NK-92 (cell line): Measurements from ENCODE around the gene FAM135A.
"Not testable (repeated sequence)": the region's sequence is repeated elsewhere in the genome, so short reads cannot be mapped to it uniquely, and the experiment has no call there.

Source experiments
- DNase-seq: peaks from one replicate; lab custom pipeline; 2025; ENCODE audit not compliant: unreplicated experiment; lab: John Stamatoyannopoulos, UW

The FAM135A gene

GRCh38 chr6:70531133-70531532, 117.8 kb downstream of the FAM135A start:
- DNase-seq, result no peak

GRCh38 chr6:70537266-70537665, 124.0 kb downstream of the FAM135A start:
- DNase-seq, result no peak

GRCh38 chr6:70538376-70538775, 125.1 kb downstream of the FAM135A start:
- DNase-seq, result no peak

DNA sequence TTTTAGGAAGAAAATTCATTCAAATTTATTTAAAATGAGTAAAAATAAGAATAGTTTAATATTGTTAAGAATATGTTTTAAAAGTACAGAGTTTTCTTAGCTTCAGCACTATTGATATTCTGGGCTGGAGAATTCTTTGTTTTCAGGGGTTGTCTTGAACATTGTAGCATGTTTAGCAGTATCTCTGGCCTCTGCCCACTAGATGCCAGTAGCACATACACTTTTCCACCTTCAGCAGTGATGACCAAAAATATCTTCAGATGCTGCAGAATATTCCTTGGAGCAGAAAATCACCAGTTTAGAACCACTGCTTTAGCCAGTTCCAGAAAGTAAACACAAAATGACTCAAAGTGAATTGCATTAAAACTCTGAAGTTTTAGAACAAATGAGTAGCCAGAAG, 134.0 kb downstream of the FAM135A start:
- DNase-seq, result no peak

DNA sequence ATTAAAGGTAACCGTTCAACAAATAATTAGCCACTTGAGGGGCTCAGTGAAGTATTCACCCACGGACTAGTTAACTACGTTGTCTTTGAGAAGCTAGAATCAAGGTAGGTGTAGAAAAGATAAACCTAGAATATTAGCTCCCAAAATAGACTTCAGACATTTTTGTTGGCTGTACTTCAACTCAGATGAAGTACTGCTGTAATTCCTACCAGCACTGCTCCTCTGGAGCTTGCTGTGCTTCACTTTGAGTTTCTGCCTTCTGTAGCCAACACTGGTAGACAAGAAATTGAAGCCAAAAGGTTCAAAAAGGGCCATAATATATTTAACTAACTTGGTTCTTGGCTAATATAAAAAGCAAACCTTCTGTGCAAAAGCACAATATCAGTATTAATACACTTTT, 134.6 kb downstream of the FAM135A start:
- no peak for DNase-seq

DNA sequence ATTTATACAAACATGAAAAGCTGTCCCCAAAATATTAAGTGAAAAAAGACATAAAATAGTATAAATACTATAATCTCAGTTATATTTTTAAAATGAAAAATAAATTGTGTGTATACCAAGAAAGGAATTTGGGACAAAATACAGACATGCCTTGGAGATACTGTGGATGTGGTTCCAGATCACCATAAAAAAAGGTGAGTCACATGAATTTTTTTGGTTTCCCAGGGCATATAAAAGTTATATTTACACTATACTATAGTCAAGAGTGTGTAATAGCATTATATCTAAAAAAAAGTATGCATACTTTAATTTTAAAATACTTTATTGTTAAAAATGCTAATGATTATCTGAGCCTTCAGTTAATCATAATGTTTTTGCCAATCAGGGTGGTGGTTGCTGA, 136.0 kb downstream of the FAM135A start:
- no peak for DNase-seq

- DNase-seq, result no peak
Measured at GRCh38 chr6:70551566-70551965, 138.3 kb downstream of the FAM135A start.

DNA sequence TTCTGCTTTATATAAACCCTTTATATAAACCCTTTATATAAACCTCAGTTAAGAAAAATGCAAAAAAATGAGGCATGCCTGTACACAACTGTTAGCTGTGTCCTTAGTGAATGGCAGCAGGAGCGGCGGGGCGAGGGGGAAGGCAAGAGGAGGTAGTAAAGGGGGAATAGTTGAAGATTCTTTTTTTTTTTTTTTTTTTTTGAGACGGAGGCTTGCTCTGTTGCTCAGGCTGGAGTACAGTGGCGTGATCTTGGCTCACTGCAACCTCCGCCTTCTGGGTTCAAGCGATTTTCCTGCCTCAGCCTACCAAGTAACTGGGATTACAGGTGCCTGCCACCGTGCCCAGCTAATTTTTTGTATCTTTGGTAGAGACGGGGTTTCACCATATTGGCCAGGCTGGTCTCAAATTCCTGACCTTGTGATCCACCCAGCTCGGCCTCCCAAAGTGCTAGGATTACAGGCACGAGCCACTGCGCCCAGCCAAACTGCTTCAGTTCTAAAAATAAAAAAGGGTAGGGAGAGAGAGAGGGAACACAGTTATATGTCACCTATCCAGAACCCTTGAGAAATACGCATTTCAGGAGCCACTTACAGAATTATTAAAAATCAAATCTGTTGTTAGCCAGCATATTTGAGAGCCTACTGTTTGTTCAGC, 139.1 kb downstream of the FAM135A start:
- DNase-seq, result not testable (repeated sequence)

DNA sequence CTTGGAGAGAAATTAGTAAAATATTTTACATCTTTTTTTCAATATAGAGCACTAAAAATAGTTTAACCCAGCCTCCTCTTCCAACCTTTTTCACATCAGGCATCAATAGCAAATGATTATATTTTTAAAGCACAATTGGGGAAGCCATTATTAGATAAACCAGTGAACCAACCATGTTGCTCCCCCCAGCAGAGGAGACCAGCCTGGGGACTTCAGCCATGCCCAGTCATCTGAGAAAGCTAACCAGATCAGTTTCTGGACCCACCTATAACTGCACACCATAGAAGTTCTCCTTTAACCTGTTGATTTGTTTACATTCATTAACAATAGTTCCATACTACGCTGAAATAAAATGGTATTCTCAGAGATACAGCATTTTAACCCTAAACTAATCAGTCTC, 139.7 kb downstream of the FAM135A start:
- DNase-seq, result no peak

- DNase-seq, result no peak
Measured at GRCh38 chr6:70557998-70558397, 144.7 kb downstream of the FAM135A start.

GRCh38 chr6:70562401-70562800, 149.1 kb downstream of the FAM135A start:
- DNase-seq, result not testable (repeated sequence)

- DNase-seq, result no peak
Measured at GRCh38 chr6:70563530-70563929, 150.2 kb downstream of the FAM135A start.

- DNase-seq, result peak; percentile 49
Measured at GRCh38 chr6:70566751-70567382, 153.6 kb downstream of the FAM135A start, which contains the start of gene SDHAF4. TSS of gene SDHAF4 (plus strand) at chr6:70566930. CDS start at chr6:70566941, 11 bp downstream.

DNA sequence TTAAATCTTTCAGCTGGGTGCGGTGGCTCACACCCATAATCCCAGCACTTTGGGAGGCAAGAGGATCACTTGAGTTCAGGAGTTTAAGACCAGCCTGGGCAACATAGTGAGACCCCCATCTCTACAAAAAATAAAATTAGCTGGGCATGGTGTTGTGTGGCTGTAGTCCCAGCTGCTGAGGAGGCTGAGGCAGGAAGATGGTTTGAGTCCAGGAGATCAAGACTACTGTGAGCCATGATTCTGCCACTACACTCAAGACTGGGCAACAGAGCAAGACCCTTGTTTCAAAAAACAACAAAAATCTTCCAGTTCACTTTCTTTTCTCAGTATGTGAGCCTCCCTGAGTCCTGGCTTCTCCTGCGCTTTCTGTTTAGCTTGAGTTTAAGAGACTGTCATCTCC, 161.3 kb downstream of the FAM135A start:
- DNase-seq, result no peak

DNA sequence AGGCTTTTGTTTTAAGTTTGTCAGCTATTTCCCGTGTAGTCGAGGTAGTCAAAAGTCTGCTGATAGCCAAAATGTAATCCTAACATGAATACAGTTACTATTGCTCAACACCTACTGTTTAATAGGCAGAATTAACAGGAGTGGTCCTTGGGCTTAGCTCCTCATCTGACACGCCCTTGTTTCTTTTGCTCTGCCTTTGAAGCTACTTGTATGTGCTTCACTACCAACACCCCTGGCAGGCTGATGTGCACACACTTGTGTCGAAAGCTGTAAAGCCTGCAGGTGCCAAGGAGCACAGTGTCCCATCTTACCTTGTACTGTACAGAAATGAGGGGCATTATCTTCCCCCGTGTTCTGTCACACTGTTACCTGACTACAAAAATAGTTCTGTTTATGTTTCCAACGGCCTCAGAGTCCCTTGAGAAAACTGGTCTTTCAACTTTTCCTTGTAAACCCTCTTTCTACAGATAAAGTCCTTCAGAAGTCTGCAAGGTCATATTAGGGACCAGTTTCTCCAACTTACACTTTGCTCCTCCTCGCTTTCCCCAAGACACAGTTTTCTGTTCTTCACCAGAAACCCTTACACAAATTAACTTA, 162.7 kb downstream of the FAM135A start:
- no peak for DNase-seq

DNA sequence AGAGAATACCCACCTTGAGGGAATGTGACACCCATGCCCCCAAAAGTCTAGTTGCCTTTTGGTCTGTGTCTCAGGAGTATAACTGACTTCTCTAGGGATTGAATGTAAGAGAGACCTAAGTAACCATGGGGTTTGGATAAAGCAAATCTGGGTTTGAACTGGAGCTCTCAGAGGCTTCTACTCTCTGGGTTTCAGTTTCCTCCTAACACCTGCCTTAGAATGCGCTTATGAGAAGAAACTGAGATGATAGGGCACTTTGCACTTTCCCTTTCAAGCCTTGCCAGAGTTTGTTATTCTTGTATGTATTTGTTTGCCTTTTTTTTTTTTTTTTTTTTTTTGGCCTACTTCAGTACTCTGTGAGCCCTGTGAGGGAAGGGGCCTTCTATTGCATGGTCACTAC, 172.8 kb downstream of the FAM135A start:
- no peak for DNase-seq

DNA sequence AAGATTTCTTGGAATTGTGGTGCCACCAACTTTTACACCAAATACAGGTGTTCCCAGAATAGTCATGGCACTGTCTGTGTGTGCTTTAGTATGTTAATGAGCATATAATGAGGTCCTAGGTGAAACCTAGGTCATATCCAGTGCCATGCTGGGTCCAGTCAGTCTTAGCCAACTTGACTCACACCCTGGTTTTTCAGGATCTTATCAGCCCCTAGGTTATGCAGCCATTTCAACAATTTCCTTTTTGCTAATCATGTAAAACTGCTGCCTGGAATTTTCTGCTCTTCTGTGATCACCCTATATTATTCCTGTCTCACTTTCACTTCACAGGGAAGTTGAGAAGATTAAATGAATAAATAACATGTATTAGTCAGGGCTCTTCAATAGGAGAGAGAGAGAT, 177.1 kb downstream of the FAM135A start:
- no peak for DNase-seq

- no peak for DNase-seq
Measured at GRCh38 chr6:70592391-70593117, 179.2 kb downstream of the FAM135A start.

- no peak for DNase-seq
Measured at GRCh38 chr6:70593118-70593486, 179.8 kb downstream of the FAM135A start.

- DNase-seq, result no peak
Measured at GRCh38 chr6:70599187-70599586, 185.9 kb downstream of the FAM135A start.

DNA sequence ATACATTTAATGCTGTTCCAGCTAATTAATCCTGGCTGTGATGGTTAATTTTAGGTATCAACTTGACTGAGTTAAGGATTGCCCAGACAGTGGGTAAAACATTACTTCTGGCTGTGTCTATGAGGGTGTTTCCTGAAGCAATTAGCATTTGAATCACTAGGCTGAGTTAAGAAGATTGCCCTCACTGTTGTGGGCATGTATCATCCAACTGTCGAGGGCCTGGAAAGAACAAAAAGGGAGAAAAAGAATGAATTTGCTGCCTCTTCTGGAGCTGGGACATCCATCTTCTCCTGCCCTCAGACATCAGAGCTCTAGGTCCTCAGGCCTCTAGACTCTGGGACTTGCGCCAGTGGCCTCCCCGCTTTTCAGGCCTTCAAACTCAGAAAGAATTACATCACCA, 187.7 kb downstream of the FAM135A start:
- DNase-seq, result no peak

DNA sequence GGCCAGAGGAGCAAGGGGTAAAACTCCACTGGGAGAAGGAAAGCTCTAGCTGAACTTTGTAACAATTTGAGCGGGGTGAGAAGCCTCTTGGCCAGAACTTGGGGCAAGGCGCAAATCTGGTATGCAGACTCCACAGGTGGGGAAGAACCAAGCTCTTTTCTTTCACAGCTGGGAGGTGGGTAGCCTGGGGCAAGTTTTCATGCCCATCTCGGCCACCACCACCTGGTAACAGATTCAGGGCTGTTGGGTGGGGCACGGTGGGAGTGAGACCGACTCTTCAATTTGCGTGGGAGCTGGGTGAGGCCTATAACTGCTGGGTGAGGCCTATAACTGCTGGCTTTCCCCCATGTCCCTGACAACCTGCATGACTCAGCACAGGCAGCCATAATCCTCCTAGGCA, 190.9 kb downstream of the FAM135A start:
- DNase-seq, result no peak
